OCI-M2 (cell line): Measurements from ENCODE around the gene FUT6.

Experiments
- DNase-seq: peaks from one replicate; lab custom pipeline; 2025; ENCODE audit not compliant: unreplicated experiment; lab: John Stamatoyannopoulos, UW

FUT6 gene

GRCh38 chr19:5828661-5829566 lies 10.6 kb downstream of the FUT6 start:
- no peak for DNase-seq

GRCh38 chr19:5827891-5828660 lies 11.4 kb downstream of the FUT6 start:
- peak; percentile 51 for DNase-seq

GRCh38 chr19:5827342-5827890 lies 12.1 kb downstream of the FUT6 start:
- no peak for DNase-seq

- no peak for DNase-seq
Measured at GRCh38 chr19:5826531-5827341, 12.8 kb downstream of the FUT6 start.

- no peak for DNase-seq
Measured at GRCh38 chr19:5825178-5825577, 14.3 kb downstream of the FUT6 start.

- no peak for DNase-seq
Measured at GRCh38 chr19:5824751-5825150, 14.8 kb downstream of the FUT6 start.

GRCh38 chr19:5823579-5824281 lies 15.8 kb downstream of the FUT6 start:
- DNase-seq, result no peak

- DNase-seq, result no peak
Measured at GRCh38 chr19:5822181-5822844, 17.2 kb downstream of the FUT6 start.

GRCh38 chr19:5821521-5822180 lies 17.9 kb downstream of the FUT6 start:
- no peak for DNase-seq

- no peak for DNase-seq
Measured at GRCh38 chr19:5820785-5821184, 18.7 kb downstream of the FUT6 start.

- DNase-seq, result no peak
Measured at GRCh38 chr19:5818594-5818993, 20.9 kb downstream of the FUT6 start.

- no peak for DNase-seq
Measured at GRCh38 chr19:5817218-5817617, 22.3 kb downstream of the FUT6 start.

- DNase-seq, result no peak
Measured at GRCh38 chr19:5814852-5815246, 24.7 kb downstream of the FUT6 start.

- DNase-seq, result no peak
Measured at GRCh38 chr19:5814123-5814851, 25.2 kb downstream of the FUT6 start.

- DNase-seq, result no peak
Measured at GRCh38 chr19:5811117-5811516, 28.4 kb downstream of the FUT6 start.

- DNase-seq, result no peak
Measured at GRCh38 chr19:5809469-5809868, 30.0 kb downstream of the FUT6 start.

- no peak for DNase-seq
Measured at GRCh38 chr19:5809053-5809452, 30.4 kb downstream of the FUT6 start.

GRCh38 chr19:5808120-5808816 lies 31.2 kb downstream of the FUT6 start:
- DNase-seq, result no peak
